A549 (cell line): Measurements from ENCODE around the gene KRTAP4-1. TPM values are rescaled to one million over a fixed set of nuclear protein-coding genes. Genes with fewer than 3 reads are reported as not detected.

Experiments
- ATAC-seq, 2 experiments: fragments of 200-7000 bp in 1 of 2; fragments of >200 bp in 1 of 2; cut with Nextera tagmentation in 1 of 2; cut with Tn5 transposase in 1 of 2; 3 replicates each; pipeline versions ENCODE4 v1.8.0 to v1.9.1; 2018 to 2020; ENCODE audit warnings: mild to moderate bottlenecking in 1 of 2, moderate library complexity in 1 of 2
- CTCF ChIA-PET: fragments of 300-600 bp; sonication (Branson Sonifier 250); formaldehyde crosslinking; extraction: SDS; loops from one replicate; lab custom pipeline; 2021; ENCODE audit warnings: antibody characterized with exemption, inconsistent platforms; lab: Yijun Ruan, JAX
- POLR2A ChIA-PET: fragments of 350-600 bp; formaldehyde crosslinking; extraction: SDS; loops from one replicate; lab custom pipeline; 2021; ENCODE audit warnings: antibody characterized with exemption, inconsistent platforms; lab: Yijun Ruan, JAX
- DNase-seq, 2 experiments: peaks; one replicate each; pipeline versions ENCODE4 v3.0.0 to v3.0.0-alpha.2; 2011 to 2016; ENCODE audit warnings: low read depth in 1 of 2, low spot score in 1 of 2
- FAIRE-seq: peaks from 2 replicates; lab custom pipeline; 2011; peaks lifted over from hg19 to GRCh38; lab: Jason Lieb, UNC
- H3K27ac ChIP-seq, 2 experiments: fragments of >200 bp; sonication (Bioruptor Twin); formaldehyde crosslinking; 3 replicates each; pipeline ENCODE4 v1.5.1; 2016 to 2017
- H3K4me1 ChIP-seq: fragments of >200 bp; sonication (Bioruptor Twin); formaldehyde crosslinking; 3 replicates; pipeline ENCODE4 v1.6.1; 2016
- H3K4me2 ChIP-seq: fragments of >200 bp; sonication (Bioruptor Twin); formaldehyde crosslinking; 3 replicates; pipeline ENCODE4 v1.6.1; 2016
- H3K4me3 ChIP-seq: fragments of >200 bp; sonication (Bioruptor Twin); formaldehyde crosslinking; 3 replicates; pipeline ENCODE4 v1.5.1; 2016
- H3K9me3 ChIP-seq: fragments of >200 bp; sonication (Bioruptor Twin); formaldehyde crosslinking; 3 replicates; pipeline ENCODE4 v1.6.1; 2016
- CEBPB ChIP-seq, 2 experiments: fragments of >200 bp in 1 of 2; sonication (Bioruptor Twin) in 1 of 2; formaldehyde crosslinking in 1 of 2; IDR thresholded peaks; 2 replicates each; pipeline ENCODE4 v1.6.1; 2012 to 2016
- CHD4 ChIP-seq: fragments of 200-600 bp; sonication (generic); IDR thresholded peaks from 2 replicates; pipeline ENCODE4 v1.6.1; 2016; ENCODE audit warnings: antibody characterized with exemption, mild to moderate bottlenecking, borderline replicate concordance
- EHF ChIP-seq: fragments of 250-450 bp; sonication (Bioruptor Pico); IDR thresholded peaks from 2 replicates; pipeline ENCODE4 v1.5.0; 2020; ENCODE audit warnings: mild to moderate bottlenecking
- EHMT2 ChIP-seq: fragments of 200-600 bp; sonication (generic); IDR thresholded peaks from 2 replicates; pipeline ENCODE4 v1.6.1; 2016; ENCODE audit warnings: antibody characterized with exemption, low read depth, mild to moderate bottlenecking, moderate library complexity
- EP300 ChIP-seq, 2 experiments: fragments of >200 bp; sonication (Bioruptor Twin); formaldehyde crosslinking; IDR thresholded peaks; 2 replicates in 1 of 2; 3 replicates in 1 of 2; pipeline ENCODE4 v1.6.1; 2016 to 2017
- FOSL2 ChIP-seq, 2 experiments: fragments of 450-650 bp in 1 of 2; fragments of >200 bp in 1 of 2; sonication (Bioruptor Twin) in 1 of 2; formaldehyde crosslinking; IDR thresholded peaks; 2 replicates each; pipeline versions ENCODE4 v1.5.0 to v1.6.1; 2016 to 2020; ENCODE audit warnings: mild to moderate bottlenecking in 1 of 2, moderate library complexity in 1 of 2
- FOXS1 ChIP-seq: fragments of 250-450 bp; sonication (Bioruptor Pico); IDR thresholded peaks from 2 replicates; pipeline ENCODE4 v1.5.0; 2020; ENCODE audit warnings: mild to moderate bottlenecking, moderate library complexity
- HOXB13 ChIP-seq: fragments of 250-450 bp; sonication (Bioruptor Pico); IDR thresholded peaks from 2 replicates; pipeline ENCODE4 v1.5.0; 2020; ENCODE audit warnings: low read depth, mild to moderate bottlenecking, moderate library complexity
- KDM1A ChIP-seq: fragments of 200-600 bp; sonication (generic); IDR thresholded peaks from 2 replicates; pipeline ENCODE4 v1.6.1; 2016; ENCODE audit warnings: low read depth, mild to moderate bottlenecking
- MAFK ChIP-seq: fragments of 450-650 bp; IDR thresholded peaks from 2 replicates; pipeline ENCODE4 v1.6.1; 2014; ENCODE audit not compliant: partially characterized antibody
- MAZ ChIP-seq: fragments of 150-350 bp; IDR thresholded peaks from 2 replicates; pipeline ENCODE4 v1.6.1; 2014; ENCODE audit warnings: antibody characterized with exemption, low read depth, low read length, borderline replicate concordance
- PHF8 ChIP-seq: fragments of 200-600 bp; sonication (generic); IDR thresholded peaks from 2 replicates; pipeline ENCODE4 v1.6.1; 2016; ENCODE audit warnings: low read depth, mild to moderate bottlenecking, antibody characterized with exemption, moderate library complexity, borderline replicate concordance
- RAD21 ChIP-seq, 2 experiments: fragments of >200 bp in 1 of 2; sonication (Bioruptor Twin) in 1 of 2; formaldehyde crosslinking in 1 of 2; IDR thresholded peaks in 1 of 2; conservative IDR thresholded peaks in 1 of 2; 2 replicates in 1 of 2; 3 replicates in 1 of 2; pipeline ENCODE4 v1.6.1; 2012 to 2018; ENCODE audit warnings: inconsistent platforms in 1 of 2
- RARB ChIP-seq: fragments of 250-450 bp; sonication (Bioruptor Pico); IDR thresholded peaks from 2 replicates; pipeline ENCODE4 v1.8.0; 2021; ENCODE audit warnings: mild to moderate bottlenecking, moderate library complexity
- RFX5 ChIP-seq: fragments of 450-650 bp; IDR thresholded peaks from 2 replicates; pipeline ENCODE4 v1.7.1; 2014; ENCODE audit warnings: antibody characterized with exemption, mild to moderate bottlenecking, moderate library complexity
- SMC3 ChIP-seq: fragments of >200 bp; sonication (Bioruptor Twin); formaldehyde crosslinking; IDR thresholded peaks from 3 replicates; pipeline ENCODE4 v1.6.1; 2018; ENCODE audit warnings: inconsistent platforms
- TP53 ChIP-seq: fragments of 250-450 bp; sonication (Bioruptor Pico); IDR thresholded peaks from 2 replicates; pipeline ENCODE4 v1.5.0; 2021; ENCODE audit warnings: mild to moderate bottlenecking, moderate library complexity
- ZC3H11A ChIP-seq: fragments of 450-650 bp; IDR thresholded peaks from 2 replicates; pipeline ENCODE4 v1.6.1; 2014; ENCODE audit warnings: antibody characterized with exemption, mild to moderate bottlenecking
- WGBS: methylation state at CpG from one replicate; pipeline ENCODE4 v1.1.6; 2017; ENCODE audit errors: missing lambda C conversion rate; 5-methylcytosine and 5-hydroxymethylcytosine counted together
- polyA plus RNA-seq, 4 experiments: library from polyadenylated mRNA; depleted of rRNA in 3 of 4; stranded (reverse); fragments of >200 nt; fragmentation: RNase III in 1 of 4; extraction: RNeasy Plus Mini Kit Qiagen cat#74134 plus additional on column Dnase treatment in 1 of 4; gene quantifications; 2 replicates in 3 of 4; 3 replicates in 1 of 4; pipeline ENCODE4 v1.2.3, GENCODE V29; 2011 to 2017
- TF ChIP-seq, protein P1 (sequence below): fragments of 250-450 bp; sonication (Bioruptor Pico); IDR thresholded peaks from 2 replicates; pipeline ENCODE4 v1.5.0; 2021; ENCODE audit warnings: mild to moderate bottlenecking, moderate library complexity, borderline replicate concordance
- TF ChIP-seq, protein P2 (sequence below): fragments of >200 bp; sonication (Bioruptor Twin); formaldehyde crosslinking; IDR thresholded peaks from 3 replicates; pipeline ENCODE4 v1.6.1; 2016
- TF ChIP-seq, protein P3 (sequence below): fragments of 250-450 bp; sonication (Bioruptor Pico); IDR thresholded peaks from 2 replicates; pipeline ENCODE4 v1.5.0; 2020; ENCODE audit warnings: low read depth, mild to moderate bottlenecking, moderate library complexity
- TF ChIP-seq, protein P4 (sequence below): fragments of >200 bp; sonication (Bioruptor Twin); formaldehyde crosslinking; IDR thresholded peaks from 3 replicates; pipeline ENCODE4 v1.5.1; 2016

KRTAP4-1 gene
- polyA plus RNA-seq, 2 of the 4 experiments (the other 2 are of a cell fraction) = 0.12 to 0.32 TPM

DNA sequence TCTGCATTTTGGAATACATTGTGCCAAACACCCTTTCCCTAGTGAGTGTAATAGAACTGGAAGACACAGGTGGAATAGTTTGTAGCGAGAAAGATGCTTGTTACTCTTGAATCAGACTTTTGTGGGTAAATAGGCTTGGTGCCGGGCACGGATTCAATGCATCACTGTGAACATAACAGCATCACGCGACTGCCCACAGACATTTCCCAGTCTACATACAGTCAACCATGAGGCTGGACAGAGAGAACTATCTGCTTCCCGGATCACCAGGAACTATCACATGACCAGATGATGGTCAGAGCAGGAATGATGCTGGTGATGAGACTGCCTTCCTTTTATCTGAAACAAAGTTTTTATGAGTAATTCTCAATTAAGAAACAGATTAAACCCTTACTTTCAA is 41.3 kb upstream of the KRTAP4-1 start (continued):
- TF ChIP-seq, protein P1, sequence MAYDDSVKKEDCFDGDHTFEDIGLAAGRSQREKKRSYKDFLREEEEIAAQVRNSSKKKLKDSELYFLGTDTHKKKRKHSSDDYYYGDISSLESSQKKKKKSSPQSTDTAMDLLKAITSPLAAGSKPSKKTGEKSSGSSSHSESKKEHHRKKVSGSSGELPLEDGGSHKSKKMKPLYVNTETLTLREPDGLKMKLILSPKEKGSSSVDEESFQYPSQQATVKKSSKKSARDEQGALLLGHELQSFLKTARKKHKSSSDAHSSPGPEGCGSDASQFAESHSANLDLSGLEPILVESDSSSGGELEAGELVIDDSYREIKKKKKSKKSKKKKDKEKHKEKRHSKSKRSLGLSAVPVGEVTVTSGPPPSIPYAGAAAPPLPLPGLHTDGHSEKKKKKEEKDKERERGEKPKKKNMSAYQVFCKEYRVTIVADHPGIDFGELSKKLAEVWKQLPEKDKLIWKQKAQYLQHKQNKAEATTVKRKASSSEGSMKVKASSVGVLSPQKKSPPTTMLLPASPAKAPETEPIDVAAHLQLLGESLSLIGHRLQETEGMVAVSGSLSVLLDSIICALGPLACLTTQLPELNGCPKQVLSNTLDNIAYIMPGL (CRISPR knock-in tag) = no peak
- TF ChIP-seq, all 56 proteins: peak for 0

DNA sequence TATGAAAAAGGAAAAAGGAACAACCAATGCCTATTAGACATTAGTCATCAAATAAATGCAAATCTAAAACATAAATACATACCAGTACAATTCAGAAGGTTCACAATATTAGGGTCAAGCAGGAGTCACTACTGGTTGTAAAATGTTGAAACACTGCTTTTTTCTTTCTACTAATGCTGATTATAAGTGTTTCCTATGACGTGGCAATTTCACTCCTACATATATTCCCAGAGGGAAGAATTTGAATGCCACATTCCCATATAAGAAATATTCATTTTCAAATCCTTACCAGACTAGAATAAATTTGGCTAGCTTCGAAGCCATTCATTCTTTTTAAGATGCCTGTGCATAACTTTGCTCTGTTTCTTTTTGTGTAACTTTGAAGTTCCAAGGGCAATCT is 39.1 kb upstream of the KRTAP4-1 start:
- ATAC-seq (no peak), DNase-seq (no peak), FAIRE-seq (peak; percentile 18)
- ChIA-PET POLR2A (no interaction called here), CTCF (no interaction called here)
- WGBS = 68% methylated on average over 2 of the region's 2 CpGs
- no peak for TF ChIP-seq CEBPB (IDR thresholded peaks at IDR 0.05)
- TF ChIP-seq MAFK = peak; percentile 40
- Histone ChIP-seq H3K27ac (no peak overlapping the region), H3K4me1 (no peaks in the 10 kb centered on the region), H3K4me3 (no peak overlapping the region), H3K4me2 (no peak overlapping the region), H3K9me3 (peaks cover 3% of the 10 kb centered on the region; the same call in 1 of the 3 replicates)

DNA sequence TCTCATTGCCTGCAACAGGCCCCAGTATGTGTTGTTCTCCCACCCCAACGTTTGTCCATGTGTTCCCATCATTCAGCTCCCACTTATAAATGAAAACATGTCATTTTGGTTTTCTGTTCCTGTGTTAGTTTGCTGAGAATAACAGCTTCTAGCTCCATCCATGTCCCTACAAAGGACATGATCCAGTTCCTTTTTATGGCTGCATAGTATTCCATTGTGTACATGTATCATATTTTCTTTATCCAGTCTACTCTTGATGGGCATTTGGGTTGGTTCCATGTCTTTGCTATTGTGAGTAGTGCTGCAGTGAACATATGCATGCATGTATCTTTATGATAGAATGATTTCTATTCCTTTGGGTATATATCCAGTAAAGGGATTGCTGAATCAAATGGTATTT is 31.0 kb upstream of the KRTAP4-1 start:
- peaks cover 24% of the 10 kb centered on the region for H3K4me1 ChIP-seq
- H3K4me3 ChIP-seq = no peak overlapping the region
- WGBS = 78% methylated on average over 1 of the region's 1 CpG
- no peak for DNase-seq
- TF ChIP-seq CEBPB (IDR thresholded peaks at IDR 0.05) (no peak), EP300 (IDR thresholded peaks at IDR 0.05) (no peak), EHMT2 (no peak), MAZ (no peak), FOSL2 (IDR thresholded peaks at IDR 0.05) (no peak), FOSL2 (CRISPR knock-in tag; IDR thresholded peaks at IDR 0.05) (no peak), RARB (no peak)
- TF ChIP-seq, protein P2, sequence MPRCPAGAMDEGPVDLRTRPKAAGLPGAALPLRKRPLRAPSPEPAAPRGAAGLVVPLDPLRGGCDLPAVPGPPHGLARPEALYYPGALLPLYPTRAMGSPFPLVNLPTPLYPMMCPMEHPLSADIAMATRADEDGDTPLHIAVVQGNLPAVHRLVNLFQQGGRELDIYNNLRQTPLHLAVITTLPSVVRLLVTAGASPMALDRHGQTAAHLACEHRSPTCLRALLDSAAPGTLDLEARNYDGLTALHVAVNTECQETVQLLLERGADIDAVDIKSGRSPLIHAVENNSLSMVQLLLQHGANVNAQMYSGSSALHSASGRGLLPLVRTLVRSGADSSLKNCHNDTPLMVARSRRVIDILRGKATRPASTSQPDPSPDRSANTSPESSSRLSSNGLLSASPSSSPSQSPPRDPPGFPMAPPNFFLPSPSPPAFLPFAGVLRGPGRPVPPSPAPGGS = no peak
- POLR2A ChIA-PET = no interaction called here
- no peak overlapping the region for H3K27ac ChIP-seq
- CTCF ChIA-PET = interaction anchor here (1.1 to 1.3 kb wide), 2 partner anchors 28 to 333 kb away, joined by 3 read pairs; no protein-coding TSS in a partner anchor
- ATAC-seq = no peak
- peak; percentile 32 for FAIRE-seq
- no peak overlapping the region for H3K4me2 ChIP-seq
- H3K9me3 ChIP-seq = peaks cover 6% of the 10 kb centered on the region; the same call in 1 of the 3 replicates

DNA sequence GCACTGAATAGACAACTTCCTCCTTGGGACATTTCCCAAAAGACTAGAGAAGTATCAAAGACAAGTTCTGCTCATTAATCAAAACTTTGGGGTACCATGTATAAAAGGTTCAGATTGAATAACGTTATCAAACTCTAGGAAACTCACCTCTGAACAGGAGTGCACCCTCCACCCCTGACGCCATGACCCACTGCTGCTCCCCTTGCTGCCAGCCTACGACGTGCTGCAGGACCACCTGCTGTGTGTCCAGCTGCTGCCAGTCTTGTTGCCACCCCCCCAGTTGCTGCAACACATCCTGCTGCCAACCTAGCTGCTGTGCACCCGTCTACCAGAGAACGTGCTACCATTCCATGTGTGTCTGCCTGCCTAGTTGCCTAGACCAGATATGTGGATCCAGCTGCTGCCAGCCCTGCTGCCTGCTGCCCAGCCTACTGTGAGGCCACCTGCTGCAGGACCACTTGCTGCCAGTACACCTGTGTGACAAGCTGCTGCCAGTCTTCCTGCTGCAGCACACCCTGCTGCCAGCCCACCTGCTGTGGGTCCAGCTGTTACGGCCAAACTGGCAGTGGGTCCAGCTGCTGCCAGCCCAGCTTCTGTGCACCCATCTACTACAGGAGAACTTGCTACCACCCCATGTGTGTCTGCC is 27.9 kb upstream of the KRTAP4-1 start:
- Histone ChIP-seq H3K4me3 (no peak overlapping the region), H3K9me3 (0 out of 3 replicates have a peak, but pooled peaks cover 6% of the 10 kb centered on the region), H3K4me1 (peaks cover 24% of the 10 kb centered on the region), H3K4me2 (peak overlapping the region; percentile 62), H3K27ac (peak overlapping the region; percentile 62 to 78)
- POLR2A ChIA-PET = no interaction called here
- DNase-seq (peak; percentile 18 to 57), FAIRE-seq (no peak), ATAC-seq (peak; percentile 82 to 84)
- WGBS = 15% methylated on average over 7 of the region's 7 CpGs
- CTCF ChIA-PET = interaction anchor here (0.9 to 2.0 kb wide), 5 partner anchors 13 to 450 kb away, joined by 3 to 7 read pairs (median 3); no protein-coding TSS in a partner anchor
- TF ChIP-seq, protein P3, sequence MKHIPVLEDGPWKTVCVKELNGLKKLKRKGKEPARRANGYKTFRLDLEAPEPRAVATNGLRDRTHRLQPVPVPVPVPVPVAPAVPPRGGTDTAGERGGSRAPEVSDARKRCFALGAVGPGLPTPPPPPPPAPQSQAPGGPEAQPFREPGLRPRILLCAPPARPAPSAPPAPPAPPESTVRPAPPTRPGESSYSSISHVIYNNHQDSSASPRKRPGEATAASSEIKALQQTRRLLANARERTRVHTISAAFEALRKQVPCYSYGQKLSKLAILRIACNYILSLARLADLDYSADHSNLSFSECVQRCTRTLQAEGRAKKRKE (CRISPR knock-in tag) = no peak
- TF ChIP-seq HOXB13 = no peak
- TF ChIP-seq, protein P2 = no peak
- no peak for TF ChIP-seq FOSL2 (IDR thresholded peaks at IDR 0.05)
- no peak for TF ChIP-seq FOSL2 (CRISPR knock-in tag; IDR thresholded peaks at IDR 0.05)
- no peak for TF ChIP-seq MAFK
- no peak for TF ChIP-seq PHF8
- TF ChIP-seq FOXS1 = no peak
- no peak for TF ChIP-seq EP300 (IDR thresholded peaks at IDR 0.05)
- no peak for TF ChIP-seq KDM1A
- TF ChIP-seq TP53 (CRISPR knock-in tag) = no peak
- no peak for TF ChIP-seq RAD21 (conservative IDR thresholded peaks at IDR 0.05 in 1 of 2, IDR thresholded peaks at IDR 0.05 in 1 of 2)
- TF ChIP-seq RFX5 = no peak
- TF ChIP-seq ZC3H11A = no peak
- TF ChIP-seq, protein P4, sequence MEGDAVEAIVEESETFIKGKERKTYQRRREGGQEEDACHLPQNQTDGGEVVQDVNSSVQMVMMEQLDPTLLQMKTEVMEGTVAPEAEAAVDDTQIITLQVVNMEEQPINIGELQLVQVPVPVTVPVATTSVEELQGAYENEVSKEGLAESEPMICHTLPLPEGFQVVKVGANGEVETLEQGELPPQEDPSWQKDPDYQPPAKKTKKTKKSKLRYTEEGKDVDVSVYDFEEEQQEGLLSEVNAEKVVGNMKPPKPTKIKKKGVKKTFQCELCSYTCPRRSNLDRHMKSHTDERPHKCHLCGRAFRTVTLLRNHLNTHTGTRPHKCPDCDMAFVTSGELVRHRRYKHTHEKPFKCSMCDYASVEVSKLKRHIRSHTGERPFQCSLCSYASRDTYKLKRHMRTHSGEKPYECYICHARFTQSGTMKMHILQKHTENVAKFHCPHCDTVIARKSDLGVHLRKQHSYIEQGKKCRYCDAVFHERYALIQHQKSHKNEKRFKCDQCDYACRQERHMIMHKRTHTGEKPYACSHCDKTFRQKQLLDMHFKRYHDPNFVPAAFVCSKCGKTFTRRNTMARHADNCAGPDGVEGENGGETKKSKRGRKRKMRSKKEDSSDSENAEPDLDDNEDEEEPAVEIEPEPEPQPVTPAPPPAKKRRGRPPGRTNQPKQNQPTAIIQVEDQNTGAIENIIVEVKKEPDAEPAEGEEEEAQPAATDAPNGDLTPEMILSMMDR = no peak
- TF ChIP-seq EHMT2 = no peak
- TF ChIP-seq SMC3 = no peak
- no peak for TF ChIP-seq CHD4
- TF ChIP-seq EHF (CRISPR knock-in tag) = no peak
